Measurements from ENCODE around the gene CLEC4D.
A peak's percentile ranks its signal among the peaks of the same experiment; 100 is the strongest.
"Not testable (repeated sequence)": the region's sequence is repeated elsewhere in the genome, so short reads cannot be mapped to it uniquely, and the experiment has no call there.

CLEC4D gene

GRCh38 chr12:8532045-8532444 lies 18.7 kb downstream of the CLEC4D start:
- H3K4me3 ChIP-seq (ENCODE audit: low read length), result no peak overlapping the region
- no peak for DNase-seq (ENCODE audit: low read depth)
- TF ChIP-seq CTCF (conservative IDR thresholded peaks at IDR 0.05; ENCODE audit: low read depth, low read length), result no peak

GRCh38 chr12:8537820-8538219 lies 24.5 kb downstream of the CLEC4D start:
- not testable (repeated sequence) for DNase-seq (ENCODE audit: low read depth); H3K4me3 ChIP-seq (ENCODE audit: low read length)

GRCh38 chr12:8540831-8541230 lies 27.5 kb downstream of the CLEC4D start, which contains the start of gene CLEC4E:
Gene CLEC4E, minus strand, starts transcription at chr12:8540905. Its CDS starts 108 bp downstream, at chr12:8540797.
- DNase-seq (ENCODE audit: low read depth); H3K4me3 ChIP-seq (ENCODE audit: low read length): not testable (repeated sequence)

GRCh38 chr12:8541562-8541961 lies 28.3 kb downstream of the CLEC4D start:
- DNase-seq (ENCODE audit: low read depth), result no peak
- no peak overlapping the region for H3K4me3 ChIP-seq (ENCODE audit: low read length)
- no peak for TF ChIP-seq CTCF (conservative IDR thresholded peaks at IDR 0.05; ENCODE audit: low read depth, low read length)

- DNase-seq (ENCODE audit: low read depth), result peak; percentile 8
- no peak overlapping the region for H3K4me3 ChIP-seq (ENCODE audit: low read length)
- peak; percentile 93 for TF ChIP-seq CTCF (conservative IDR thresholded peaks at IDR 0.05; ENCODE audit: low read depth, low read length)
Observed at GRCh38 chr12:8544295-8544694, 31.0 kb downstream of the CLEC4D start.

GRCh38 chr12:8546591-8546990 lies 33.3 kb downstream of the CLEC4D start:
- no peak overlapping the region for H3K4me3 ChIP-seq (ENCODE audit: low read length)
- DNase-seq (ENCODE audit: low read depth), result no peak

GRCh38 chr12:8547645-8548044 lies 34.3 kb downstream of the CLEC4D start:
- no peak for DNase-seq (ENCODE audit: low read depth)
- no peak for TF ChIP-seq CTCF (conservative IDR thresholded peaks at IDR 0.05; ENCODE audit: low read depth, low read length)
- no peak overlapping the region for H3K4me3 ChIP-seq (ENCODE audit: low read length)

More at GRCh38 chr12:8546591-8546990, 33.3 kb downstream of the CLEC4D start:
- no peak for TF ChIP-seq CTCF (conservative IDR thresholded peaks at IDR 0.05; ENCODE audit: low read depth, low read length)

- no peak overlapping the region for H3K4me3 ChIP-seq (ENCODE audit: low read length)
- no peak for DNase-seq (ENCODE audit: low read depth)
- TF ChIP-seq CTCF (conservative IDR thresholded peaks at IDR 0.05; ENCODE audit: low read depth, low read length), result no peak
Observed at GRCh38 chr12:8548192-8548591, 34.9 kb downstream of the CLEC4D start.
